ENCODE data around the gene LYRM4. TPM values are rescaled to one million over a fixed set of nuclear protein-coding genes. Genes with fewer than 3 reads are reported as not detected.

Gene LYRM4
- polyA plus RNA-seq, 2 of the 4 experiments (the other 2 are of a cell fraction), result 25.6 to 43.3 TPM

- ATAC-seq (no peak), FAIRE-seq (no peak), DNase-seq (ENCODE audit: low read depth in 1 of 2, low spot score in 1 of 2) (no peak)
- Histone ChIP-seq H3K4me2 (no peak overlapping the region), H3K9me3 (no peaks in the 10 kb centered on the region), H3K4me1 (no peaks in the 10 kb centered on the region), H3K4me3 (no peak overlapping the region), H3K27ac (no peak overlapping the region)
- ChIA-PET POLR2A (no interaction called here), CTCF (interaction anchor here (1.2 kb wide), 1 partner anchor 74 kb away, joined by 5 read pairs; no protein-coding TSS in a partner anchor)
- 100% methylated on average over 2 of the region's 2 CpGs for WGBS (ENCODE audit: missing lambda C conversion rate)
- TF ChIP-seq MAZ (IDR thresholded peaks at IDR 0.05; ENCODE audit: borderline replicate concordance, low read depth, low read length) (no peak), ATOH8 (CRISPR knock-in tag; IDR thresholded peaks at IDR 0.05; ENCODE audit: low read depth) (no peak), FOXS1 (CRISPR knock-in tag; IDR thresholded peaks at IDR 0.05) (no peak)
Measured at GRCh38 chr6:5217356-5217755, 43.4 kb downstream of the LYRM4 start.

GRCh38 chr6:5215799-5216198 is 45.0 kb downstream of the LYRM4 start:
- H3K4me3 ChIP-seq, result no peak overlapping the region
- H3K27ac ChIP-seq, result no peak overlapping the region
- no peak for FAIRE-seq
- TF ChIP-seq HOXB5 (CRISPR knock-in tag; IDR thresholded peaks at IDR 0.05), result no peak
- TF ChIP-seq ATOH8 (CRISPR knock-in tag; IDR thresholded peaks at IDR 0.05; ENCODE audit: low read depth), result no peak
- no peak for TF ChIP-seq HEYL (CRISPR knock-in tag; IDR thresholded peaks at IDR 0.05)
- TF ChIP-seq POLR2A (IDR thresholded peaks at IDR 0.05; ENCODE audit: low read length), result no peak
- no peak for TF ChIP-seq CTCF (IDR thresholded peaks at IDR 0.05)
- TF ChIP-seq MYC (IDR thresholded peaks at IDR 0.05; ENCODE audit: borderline replicate concordance, low read length), result no peak
- no peak for TF ChIP-seq CEBPB (IDR thresholded peaks at IDR 0.05)
- no peak for TF ChIP-seq RNF2 (IDR thresholded peaks at IDR 0.05; ENCODE audit: borderline replicate concordance, low read depth)
- TF ChIP-seq HMGXB4 (CRISPR knock-in tag; IDR thresholded peaks at IDR 0.05; ENCODE audit: borderline replicate concordance), result no peak
- TF ChIP-seq HOXB13 (CRISPR knock-in tag; IDR thresholded peaks at IDR 0.05; ENCODE audit: low read depth), result no peak
- no peak for TF ChIP-seq MAZ (IDR thresholded peaks at IDR 0.05; ENCODE audit: borderline replicate concordance, low read depth, low read length)
- TF ChIP-seq ZFP36 (IDR thresholded peaks at IDR 0.05; ENCODE audit: borderline replicate concordance, partially characterized antibody), result no peak
- TF ChIP-seq KDM1A (IDR thresholded peaks at IDR 0.05; ENCODE audit: low read depth), result no peak
- TF ChIP-seq TP53 (CRISPR knock-in tag; IDR thresholded peaks at IDR 0.05), result no peak
- TF ChIP-seq MAX (IDR thresholded peaks at IDR 0.05), result no peak
- no peak for TF ChIP-seq EHF (CRISPR knock-in tag; IDR thresholded peaks at IDR 0.05)
- TF ChIP-seq RCOR1 (IDR thresholded peaks at IDR 0.05; ENCODE audit: low read depth, low read length), result no peak
- no peak for TF ChIP-seq BCL3 (IDR thresholded peaks at IDR 0.05)
- H3K4me1 ChIP-seq, result no peaks in the 10 kb centered on the region
- 87% methylated on average over 9 of the region's 9 CpGs for WGBS (ENCODE audit: missing lambda C conversion rate)
- no peaks in the 10 kb centered on the region for H3K9me3 ChIP-seq
- POLR2A ChIA-PET, result no interaction called here
- H3K4me2 ChIP-seq, result no peak overlapping the region
- ATAC-seq, result no peak
- CTCF ChIA-PET, result interaction anchor here (0.5 to 1.0 kb wide), 5 partner anchors 16 to 231 kb away, joined by 3 read pairs; no protein-coding TSS in a partner anchor
- no peak for DNase-seq (ENCODE audit: low read depth in 1 of 2, low spot score in 1 of 2)

Data from A549 (cell line).